Embryonic facial prominence (tissue), 1 donor: ENCODE measurements around the gene ACKR3.

Experiments
- DNase-seq: peaks from one replicate; pipeline ENCODE4 v3.0.0-alpha.2; 2016; ENCODE audit errors: extremely low spot score

Gene ACKR3

GRCh38 chr2:236628981-236629605 lies 59.5 kb downstream of the ACKR3 start:
- DNase-seq: no peak

GRCh38 chr2:236629961-236630872 lies 60.6 kb downstream of the ACKR3 start:
- no peak for DNase-seq

GRCh38 chr2:236631281-236631855 lies 61.7 kb downstream of the ACKR3 start:
- no peak for DNase-seq

DNA sequence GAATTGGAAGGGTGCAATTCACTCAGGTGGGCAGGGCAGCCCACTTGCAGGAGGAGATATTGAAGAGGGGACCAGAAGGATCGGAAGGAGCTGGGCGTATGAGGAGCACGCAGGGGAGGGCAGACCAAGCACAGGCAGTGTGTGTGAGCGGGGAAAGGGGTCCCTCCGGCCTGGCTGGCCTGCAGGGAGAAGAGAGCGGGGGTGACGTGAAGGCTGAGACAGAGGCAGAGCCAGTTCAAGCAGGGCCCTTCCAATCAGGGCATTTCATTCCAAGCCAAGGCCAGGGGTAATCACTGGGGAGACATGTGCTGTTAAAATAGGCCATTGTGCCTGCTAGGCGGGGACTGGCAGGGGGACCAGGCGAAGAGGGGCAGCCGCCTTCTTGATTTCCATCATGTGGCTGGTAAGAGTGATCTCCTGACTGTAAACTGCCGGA lies 62.2 kb downstream of the ACKR3 start:
- DNase-seq: no peak
